Small intestine (tissue), 7 donors: ENCODE data around the gene FRMD4A. TPM values are rescaled to one million over a fixed set of nuclear protein-coding genes. Genes with fewer than 3 reads are reported as not detected.

ENCODE experiments used
- DNase-seq, 2 donors: peaks; one replicate each; pipeline versions ENCODE4 v3.0.0 to v3.0.0-alpha.2; 2013
- FAIRE-seq: peaks from 2 replicates; lab custom pipeline; 2012; peaks lifted over from hg19 to GRCh38; lab: Jason Lieb, UNC
- H3K27ac ChIP-seq, 3 donors: one replicate each; pipeline ENCODE4 v1.5.1; 2013; ENCODE audit warnings: low read length in 2 of 3, mild to moderate bottlenecking in 2 of 3, control low read depth in 1 of 3, inconsistent platforms in 1 of 3, low read depth in 1 of 3, moderate library complexity in 1 of 3
- H3K27me3 ChIP-seq, 3 donors: one replicate each; pipeline ENCODE4 v1.6.1; 2013; ENCODE audit warnings: low read length in 3 of 3, inconsistent platforms in 1 of 3; ENCODE audit not compliant: control insufficient read depth in 3 of 3, insufficient read depth in 3 of 3
- H3K36me3 ChIP-seq, 3 donors: one replicate each; pipeline ENCODE4 v1.6.1; 2013; ENCODE audit warnings: low read length in 3 of 3, inconsistent platforms in 1 of 3, low read depth in 1 of 3, mild to moderate bottlenecking in 1 of 3, moderate library complexity in 1 of 3; ENCODE audit not compliant: control insufficient read depth in 3 of 3, insufficient read depth in 2 of 3
- H3K4me1 ChIP-seq, 3 donors: one replicate each; pipeline ENCODE4 v1.6.1; 2013; ENCODE audit warnings: low read length in 2 of 3, inconsistent platforms in 1 of 3, low read depth in 1 of 3, mild to moderate bottlenecking in 1 of 3, moderate library complexity in 1 of 3; ENCODE audit not compliant: control insufficient read depth in 3 of 3, insufficient read depth in 2 of 3
- H3K4me3 ChIP-seq, 3 donors: one replicate each; pipeline ENCODE4 v1.5.1; 2013; ENCODE audit warnings: low read length in 3 of 3, control low read depth in 1 of 3, inconsistent platforms in 1 of 3, low read depth in 1 of 3, mild to moderate bottlenecking in 1 of 3, moderate library complexity in 1 of 3
- H3K9me3 ChIP-seq, 2 donors: one replicate each; pipeline ENCODE4 v1.6.1; 2013; ENCODE audit warnings: low read depth in 1 of 2, low read length in 1 of 2; ENCODE audit not compliant: control insufficient read depth in 2 of 2, insufficient read depth in 1 of 2
- WGBS, 3 donors: extraction: QIAGEN DNeasy Blood & Tissue Kit; methylation state at CpG; one replicate each; pipeline ENCODE4 v1.1.7; 2013; 5-methylcytosine and 5-hydroxymethylcytosine counted together
- polyA plus RNA-seq, 4 donors: library from polyadenylated mRNA; stranded (reverse) in 3 of 4; unstranded in 1 of 4; fragments of 200-250 nt in 3 of 4; fragments of 120-200 nt in 1 of 4; gene quantifications; one replicate each; pipeline versions ENCODE4 v1.2.1 to v1.2.3, GENCODE V29; 2013
- donor health status: healthy with polysubstance abuse.
- donor health status: control.
- donor health status: control.
- donor health status: Bipolar disorder and iron deficiency.
- donor health status: healthy.

The FRMD4A gene
- polyA plus RNA-seq, 4 donors = 0.45 to 16.9 (median 6.2) TPM

GRCh38 chr10:14370894-14371293 is 40.2 kb upstream of the FRMD4A start:
- H3K27ac ChIP-seq = no peak overlapping the region
- H3K4me1 ChIP-seq = no peaks in the 10 kb centered on the region
- 84 to 88% (median 85%) methylated on average over 5 of the region's 5 CpGs for WGBS, 3 donors
- no peaks in the 10 kb centered on the region for H3K9me3 ChIP-seq
- no peak overlapping the region for H3K4me3 ChIP-seq
- peaks cover 0 to 2% (median 0%) of the 10 kb centered on the region in 3 donors for H3K27me3 ChIP-seq
- no peak for DNase-seq
- FAIRE-seq = no peak
- no peaks in the 10 kb centered on the region for H3K36me3 ChIP-seq

DNA sequence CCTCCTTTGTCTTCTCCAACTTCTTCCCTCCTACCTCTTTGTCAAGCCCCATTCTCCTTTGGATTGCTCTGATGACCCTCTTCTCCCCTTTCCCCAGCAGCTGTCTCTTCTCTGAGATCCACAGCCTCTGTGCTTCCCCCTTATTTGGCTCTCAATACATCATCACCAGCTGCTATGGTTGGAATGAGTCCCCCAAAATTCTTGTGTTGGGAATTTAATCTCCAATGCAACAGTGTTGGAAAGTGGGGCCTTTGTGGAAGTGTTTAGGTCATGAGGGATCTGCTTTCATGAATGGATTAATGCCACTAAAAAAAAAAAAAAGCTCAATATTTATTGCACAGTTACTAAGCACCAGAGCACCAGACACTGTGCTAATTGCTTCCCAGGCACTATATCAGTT is 39.2 kb upstream of the FRMD4A start:
- Histone ChIP-seq H3K9me3 (no peaks in the 10 kb centered on the region), H3K27ac (no peak overlapping the region), H3K27me3 (peaks cover 0 to 2% (median 0%) of the 10 kb centered on the region in 3 donors), H3K36me3 (no peaks in the 10 kb centered on the region), H3K4me3 (no peak overlapping the region), H3K4me1 (no peaks in the 10 kb centered on the region)
- FAIRE-seq (no peak), DNase-seq (no peak)

DNA sequence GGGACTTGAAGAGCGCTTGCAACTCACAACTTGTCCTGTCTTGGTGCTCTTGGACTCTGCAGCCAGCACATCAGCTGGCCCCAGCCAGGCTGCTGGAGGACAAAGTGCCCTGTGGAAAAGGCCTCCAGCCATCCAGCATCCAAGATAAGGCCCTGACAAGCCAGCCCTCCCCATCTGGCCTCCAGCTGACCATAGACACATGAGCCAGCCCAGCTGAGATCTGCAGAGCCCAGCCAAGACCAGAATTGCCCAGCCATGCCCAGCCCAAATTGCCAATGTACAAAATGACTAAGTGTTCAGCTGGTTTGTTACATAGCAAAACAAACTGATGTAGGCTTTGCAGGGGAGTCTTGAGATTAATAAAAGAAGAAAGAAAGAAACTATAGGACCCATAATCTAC is 36.0 kb upstream of the FRMD4A start:
- Histone ChIP-seq H3K4me3 (no peak overlapping the region), H3K27ac (no peak overlapping the region), H3K9me3 (no peaks in the 10 kb centered on the region), H3K4me1 (no peaks in the 10 kb centered on the region), H3K27me3 (peaks cover 0 to under 1% (median 0%) of the 10 kb centered on the region in 3 donors), H3K36me3 (no peaks in the 10 kb centered on the region)
- DNase-seq (no peak), FAIRE-seq (no peak)
- 95 to 100% (median 100%) methylated on average over 1 of the region's 1 CpG for WGBS, 3 donors

DNA sequence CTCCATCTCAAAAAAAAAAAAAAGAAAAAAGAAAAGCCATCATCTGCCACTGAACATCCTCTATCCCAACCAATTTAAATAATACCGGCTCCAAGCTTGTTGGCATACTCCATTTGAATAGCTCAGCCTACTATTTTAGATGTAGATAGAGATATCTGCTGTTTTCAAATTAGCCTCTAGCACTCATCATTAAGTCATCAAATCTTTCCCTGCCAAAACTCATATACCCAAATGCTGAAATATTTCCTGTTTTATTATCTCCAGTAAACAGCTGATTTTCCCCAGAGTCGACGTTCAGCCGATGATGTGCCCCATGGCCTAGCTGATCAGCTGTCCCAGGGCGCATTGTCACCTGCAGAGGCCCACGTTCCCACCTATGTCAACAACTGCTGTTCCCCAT is 34.5 kb upstream of the FRMD4A start:
- H3K27ac ChIP-seq = no peak overlapping the region
- no peaks in the 10 kb centered on the region for H3K36me3 ChIP-seq
- H3K4me1 ChIP-seq = no peaks in the 10 kb centered on the region
- 70 to 72% (median 71%) methylated on average over 6 of the region's 6 CpGs for WGBS, 3 donors
- H3K27me3 ChIP-seq = no peaks in the 10 kb centered on the region
- FAIRE-seq (no peak), DNase-seq (no peak)
- no peaks in the 10 kb centered on the region for H3K9me3 ChIP-seq
- H3K4me3 ChIP-seq = no peak overlapping the region

DNA sequence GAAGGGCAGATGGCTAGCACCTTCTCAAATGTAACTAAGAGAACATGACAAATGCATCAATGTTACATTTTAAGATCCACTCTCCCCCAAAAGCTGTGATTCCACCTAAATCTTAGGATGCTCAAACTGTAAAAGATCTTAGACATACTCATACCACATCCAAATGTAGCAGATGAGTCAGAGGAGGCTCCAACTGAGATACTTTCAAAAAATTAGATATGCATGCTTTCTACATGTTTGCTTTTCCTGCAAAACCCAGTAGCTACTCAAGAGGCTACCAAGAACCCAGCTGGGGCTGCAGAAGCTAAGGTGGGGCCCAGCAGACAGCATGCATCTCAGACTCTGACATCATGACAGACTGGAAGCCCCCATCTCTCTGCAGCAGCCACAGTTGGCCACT is 31.4 kb upstream of the FRMD4A start:
- Histone ChIP-seq H3K27ac (no peak overlapping the region), H3K36me3 (no peaks in the 10 kb centered on the region), H3K27me3 (no peaks in the 10 kb centered on the region), H3K4me3 (no peak overlapping the region), H3K4me1 (no peaks in the 10 kb centered on the region), H3K9me3 (no peaks in the 10 kb centered on the region)
- no peak for DNase-seq
- FAIRE-seq = no peak

- 86 to 98% (median 95%) methylated on average over 1 of the region's 1 CpG for WGBS, 3 donors
- Histone ChIP-seq H3K36me3 (no peaks in the 10 kb centered on the region), H3K27ac (no peak overlapping the region), H3K4me3 (no peak overlapping the region), H3K9me3 (no peaks in the 10 kb centered on the region), H3K27me3 (no peaks in the 10 kb centered on the region), H3K4me1 (no peaks in the 10 kb centered on the region)
- FAIRE-seq (no peak), DNase-seq (no peak)
Measured at GRCh38 chr10:14360961-14361360, 30.2 kb upstream of the FRMD4A start.

GRCh38 chr10:14360515-14360914 is 29.8 kb upstream of the FRMD4A start:
- DNase-seq (no peak), FAIRE-seq (no peak)
- Histone ChIP-seq H3K9me3 (no peaks in the 10 kb centered on the region), H3K36me3 (no peaks in the 10 kb centered on the region), H3K27ac (no peak overlapping the region), H3K4me1 (no peaks in the 10 kb centered on the region), H3K27me3 (no peaks in the 10 kb centered on the region), H3K4me3 (no peak overlapping the region)
- WGBS, 3 donors = 53 to 62% (median 60%) methylated on average over 4 of the region's 4 CpGs

- Histone ChIP-seq H3K27me3 (no peaks in the 10 kb centered on the region), H3K27ac (no peak overlapping the region), H3K4me1 (no peaks in the 10 kb centered on the region), H3K9me3 (no peaks in the 10 kb centered on the region), H3K4me3 (no peak overlapping the region), H3K36me3 (no peaks in the 10 kb centered on the region)
- DNase-seq (no peak), FAIRE-seq (no peak)
- WGBS, 3 donors = 57 to 78% (median 65%) methylated on average over 9 of the region's 9 CpGs
Measured at GRCh38 chr10:14358886-14359573, 28.3 kb upstream of the FRMD4A start.

DNA sequence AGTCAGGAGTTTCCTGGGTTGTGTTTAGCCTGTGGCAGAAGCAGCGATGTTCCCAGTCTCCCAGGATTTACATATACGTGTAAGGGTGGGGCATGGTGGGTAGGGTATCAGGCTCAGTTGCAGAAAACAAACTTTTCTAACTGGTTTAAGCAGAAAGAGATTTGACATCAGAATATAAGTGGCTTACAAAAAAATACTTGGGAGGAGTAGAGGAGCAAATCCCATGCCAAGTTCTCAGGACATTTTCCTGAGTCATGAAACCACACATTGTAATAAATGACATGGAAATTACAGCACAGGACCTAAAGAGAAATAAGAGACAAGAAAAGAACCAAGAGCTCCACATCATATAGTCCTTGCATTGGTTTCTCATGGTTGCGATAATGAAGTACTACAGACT is 26.2 kb upstream of the FRMD4A start:
- Histone ChIP-seq H3K27ac (no peak overlapping the region), H3K36me3 (no peaks in the 10 kb centered on the region), H3K4me3 (no peak overlapping the region), H3K9me3 (no peaks in the 10 kb centered on the region), H3K4me1 (no peaks in the 10 kb centered on the region), H3K27me3 (no peaks in the 10 kb centered on the region)
- DNase-seq = no peak
- WGBS, 3 donors = 81 to 91% (median 89%) methylated on average over 3 of the region's 3 CpGs
- FAIRE-seq = no peak
